Caco-2 (cell line): Measurements from ENCODE around the gene LMOD1. TPM values are rescaled to one million over a fixed set of nuclear protein-coding genes. Genes with fewer than 3 reads are reported as not detected.

Source experiments
- BruUV-seq: library from RNA; stranded (reverse); fragments of 400-500 nt; replicated peaks from 2 replicates; lab custom pipeline; 2021; lab: Mats Ljungman, UMichigan
- CTCF ChIA-PET: fragments of 300-600 bp; sonication (Branson Sonifier 250); formaldehyde crosslinking; loops from one replicate; lab custom pipeline; 2022; ENCODE audit warnings: antibody characterized with exemption; lab: Charles Lee
- POLR2A ChIA-PET: fragments of 300-600 bp; sonication (Branson Sonifier 250); formaldehyde crosslinking; loops from one replicate; lab custom pipeline; 2022; ENCODE audit warnings: antibody characterized with exemption; lab: Charles Lee
- DNase-seq, 2 experiments: peaks; one replicate each; pipeline versions ENCODE4 v3.0.0 to v3.0.0-alpha.2; 2020 to 2022
- H3K27me3 ChIP-seq: replicated peaks from 2 replicates; pipeline ENCODE4 v1.6.0; 2011; ENCODE audit warnings: low read length; ENCODE audit not compliant: control insufficient read depth, insufficient read depth
- H3K36me3 ChIP-seq: 2 replicates; pipeline ENCODE4 v1.5.1; 2011; ENCODE audit warnings: low read length; ENCODE audit not compliant: control insufficient read depth, insufficient read depth
- H3K4me1 ChIP-seq: fragments of 250-450 bp; sonication (Bioruptor Pico); 2 replicates; pipeline ENCODE4 v1.5.1; 2020; ENCODE audit warnings: mild to moderate bottlenecking
- H3K4me3 ChIP-seq: 2 replicates; pipeline ENCODE4 v1.5.1; 2011; ENCODE audit warnings: low read depth, mild to moderate bottlenecking, control low read depth, low read length
- H3K9me3 ChIP-seq: fragments of 250-450 bp; sonication (Bioruptor Pico); 2 replicates; pipeline ENCODE4 v1.5.1; 2020; ENCODE audit warnings: mild to moderate bottlenecking, moderate library complexity
- H3K27ac Mint-ChIP-seq: one replicate; pipeline ENCODE4 v1.8.0; 2022; ENCODE audit warnings: mixed read lengths; ENCODE audit not compliant: unreplicated experiment
- H3K27me3 Mint-ChIP-seq: one replicate; pipeline ENCODE4 v1.8.0; 2022; ENCODE audit warnings: mixed read lengths; ENCODE audit not compliant: insufficient read depth, unreplicated experiment
- H3K36me3 Mint-ChIP-seq: one replicate; pipeline ENCODE4 v1.8.0; 2022; ENCODE audit warnings: mild to moderate bottlenecking, mixed read lengths; ENCODE audit not compliant: insufficient read depth, unreplicated experiment
- H3K4me1 Mint-ChIP-seq: one replicate; pipeline ENCODE4 v1.8.0; 2022; ENCODE audit warnings: low read depth, mixed read lengths; ENCODE audit not compliant: unreplicated experiment
- H3K4me3 Mint-ChIP-seq: one replicate; pipeline ENCODE4 v1.8.0; 2022; ENCODE audit warnings: mild to moderate bottlenecking, moderate library complexity, mixed read lengths; ENCODE audit not compliant: unreplicated experiment
- H3K9me3 Mint-ChIP-seq: one replicate; pipeline ENCODE4 v1.8.0; 2022; ENCODE audit warnings: mixed read lengths; ENCODE audit not compliant: unreplicated experiment
- CTCF ChIP-seq, 2 experiments: fragments of 200-600 bp in 1 of 2; IDR thresholded peaks; 1 replicate in 1 of 2; 2 replicates in 1 of 2; pipeline versions ENCODE4 v1.5.1 to v1.8.0; 2011 to 2022; ENCODE audit warnings: antibody characterized with exemption in 1 of 2, control low read depth in 1 of 2, inconsistent platforms in 1 of 2, low read depth in 1 of 2, low read length in 1 of 2, mild to moderate bottlenecking in 1 of 2, moderate library complexity in 1 of 2; ENCODE audit not compliant: insufficient read depth in 1 of 2, severe bottlenecking in 1 of 2, unreplicated experiment in 1 of 2
- intact Hi-C: fragments of 100-400 bp; cut with micrococcal nuclease; formaldehyde crosslinking; loops from one replicate; pipeline ENCODE4 v1.10.0; 2022; ENCODE audit not compliant: unreplicated experiment
- total RNA-seq: library from RNA; stranded (reverse); gene quantifications from 2 replicates; pipeline ENCODE4 v1.2.3, GENCODE V29; 2022

The LMOD1 gene
- total RNA-seq, 1 experiment from 2014 or later = 0.11 TPM

DNA sequence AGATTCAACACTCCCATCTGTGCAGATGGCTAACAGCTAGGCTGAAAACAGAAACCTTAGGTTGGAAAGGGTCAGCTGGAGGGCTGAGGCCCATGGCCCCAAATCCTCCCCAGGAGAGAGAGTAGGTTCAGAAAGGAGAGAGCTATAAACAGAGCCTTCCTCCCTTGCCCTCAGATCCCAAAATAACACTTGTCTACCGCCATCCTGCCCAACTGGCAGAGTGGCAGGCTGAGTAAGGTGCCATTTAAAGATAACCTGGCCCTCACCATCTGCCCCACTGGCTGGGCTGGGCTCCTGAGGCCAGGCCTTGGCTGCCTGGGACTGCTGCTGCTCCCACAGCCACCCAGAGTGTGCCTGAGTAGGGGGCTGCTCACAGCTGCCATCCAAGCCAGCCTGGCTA, 61.9 kb downstream of the LMOD1 start:
- Mint-ChIP-seq H3K36me3 (peaks cover 23% of the 10 kb centered on the region), H3K27ac (no peak overlapping the region), H3K4me1 (peaks cover 21% of the 10 kb centered on the region), H3K4me3 (no peak overlapping the region), H3K9me3 (no peaks in the 10 kb centered on the region), H3K27me3 (no peaks in the 10 kb centered on the region)
- Histone ChIP-seq H3K4me1 (peaks cover 11% of the 10 kb centered on the region), H3K4me3 (no peak overlapping the region), H3K27me3 (no peaks in the 10 kb centered on the region), H3K36me3 (no peaks in the 10 kb centered on the region), H3K9me3 (no peaks in the 10 kb centered on the region)
- TF ChIP-seq CTCF (IDR thresholded peaks at IDR 0.05; ENCODE audit: insufficient read depth in 1 of 2, low read depth in 1 of 2, low read length in 1 of 2, severe bottlenecking in 1 of 2, unreplicated experiment in 1 of 2) = no peak
- ChIA-PET CTCF (no interaction called here), POLR2A (no interaction called here)
- intact Hi-C loops = no loop called here
- peak in 1 of 2 experiments; percentile 13 for DNase-seq
- BruUV-seq = no TSS peak

GRCh38 chr1:201883786-201884185, 62.6 kb downstream of the LMOD1 start:
- no peak for TF ChIP-seq CTCF (IDR thresholded peaks at IDR 0.05; ENCODE audit: insufficient read depth in 1 of 2, low read depth in 1 of 2, low read length in 1 of 2, severe bottlenecking in 1 of 2, unreplicated experiment in 1 of 2)
- no peaks in the 10 kb centered on the region for H3K9me3 ChIP-seq
- no peaks in the 10 kb centered on the region for H3K36me3 ChIP-seq
- Mint-ChIP-seq H3K9me3 (no peaks in the 10 kb centered on the region), H3K4me1 (peaks cover 27% of the 10 kb centered on the region), H3K27ac (no peak overlapping the region), H3K36me3 (peaks cover 28% of the 10 kb centered on the region), H3K27me3 (no peaks in the 10 kb centered on the region), H3K4me3 (no peak overlapping the region)
- no peak overlapping the region for H3K4me3 ChIP-seq
- DNase-seq = peak in 1 of 2 experiments; percentile 6
- CTCF ChIA-PET = interaction anchor here (1.6 kb wide), 1 partner anchor 10 kb away, joined by 6 read pairs; no protein-coding TSS in a partner anchor
- BruUV-seq = no TSS peak
- POLR2A ChIA-PET = no interaction called here
- intact Hi-C loops = no loop called here
- H3K27me3 ChIP-seq = no peaks in the 10 kb centered on the region
- peaks cover 11% of the 10 kb centered on the region for H3K4me1 ChIP-seq

DNA sequence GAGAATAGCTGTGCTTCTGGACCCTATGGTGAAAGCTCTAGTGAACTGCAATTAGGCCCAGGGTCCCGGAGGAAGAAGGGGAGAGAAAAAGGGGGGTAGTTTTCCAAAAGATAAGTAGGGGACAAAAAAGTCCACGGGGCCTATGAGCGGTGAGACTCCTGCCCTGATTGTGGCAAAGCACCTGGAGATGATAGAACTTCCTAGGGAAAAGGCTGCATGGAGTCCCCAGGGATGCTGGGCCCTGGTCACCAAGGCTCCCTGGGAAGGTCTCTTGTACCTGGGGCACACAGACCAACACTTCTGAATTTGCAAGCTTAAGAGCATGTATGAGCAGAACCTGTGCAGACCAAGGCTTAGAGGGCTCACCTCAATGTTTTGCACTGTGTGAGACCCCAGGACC, 63.1 kb downstream of the LMOD1 start:
- peaks cover 27% of the 10 kb centered on the region for H3K4me1 Mint-ChIP-seq
- H3K4me3 Mint-ChIP-seq = no peak overlapping the region
- no peak overlapping the region for H3K27ac Mint-ChIP-seq
- no peaks in the 10 kb centered on the region for H3K27me3 ChIP-seq
- H3K4me3 ChIP-seq = no peak overlapping the region
- no peaks in the 10 kb centered on the region for H3K36me3 ChIP-seq
- BruUV-seq = no TSS peak
- POLR2A ChIA-PET = no interaction called here
- H3K4me1 ChIP-seq = peaks cover 11% of the 10 kb centered on the region
- H3K27me3 Mint-ChIP-seq = no peaks in the 10 kb centered on the region
- peaks cover 31% of the 10 kb centered on the region for H3K36me3 Mint-ChIP-seq
- DNase-seq = peak in 1 of 2 experiments; percentile 29
- no peaks in the 10 kb centered on the region for H3K9me3 Mint-ChIP-seq
- TF ChIP-seq CTCF (IDR thresholded peaks at IDR 0.05; ENCODE audit: insufficient read depth in 1 of 2, low read depth in 1 of 2, low read length in 1 of 2, severe bottlenecking in 1 of 2, unreplicated experiment in 1 of 2) = no peak
- intact Hi-C loops = no loop called here
- H3K9me3 ChIP-seq = no peaks in the 10 kb centered on the region
- CTCF ChIA-PET = interaction anchor here (0.7 to 2.1 kb wide), 3 partner anchors 11 to 287 kb away, joined by 3 to 7 read pairs (median 6); no protein-coding TSS in a partner anchor
